Fibroblast of gingiva (primary cell): ENCODE data around the gene SLFN13.
"Not testable (repeated sequence)": the region's sequence is repeated elsewhere in the genome, so short reads cannot be mapped to it uniquely, and the experiment has no call there.

ENCODE experiments used
- DNase-seq: peaks from one replicate; pipeline ENCODE4 v3.0.0-alpha.2; 2011; ENCODE audit warnings: low read depth

SLFN13 gene

DNA sequence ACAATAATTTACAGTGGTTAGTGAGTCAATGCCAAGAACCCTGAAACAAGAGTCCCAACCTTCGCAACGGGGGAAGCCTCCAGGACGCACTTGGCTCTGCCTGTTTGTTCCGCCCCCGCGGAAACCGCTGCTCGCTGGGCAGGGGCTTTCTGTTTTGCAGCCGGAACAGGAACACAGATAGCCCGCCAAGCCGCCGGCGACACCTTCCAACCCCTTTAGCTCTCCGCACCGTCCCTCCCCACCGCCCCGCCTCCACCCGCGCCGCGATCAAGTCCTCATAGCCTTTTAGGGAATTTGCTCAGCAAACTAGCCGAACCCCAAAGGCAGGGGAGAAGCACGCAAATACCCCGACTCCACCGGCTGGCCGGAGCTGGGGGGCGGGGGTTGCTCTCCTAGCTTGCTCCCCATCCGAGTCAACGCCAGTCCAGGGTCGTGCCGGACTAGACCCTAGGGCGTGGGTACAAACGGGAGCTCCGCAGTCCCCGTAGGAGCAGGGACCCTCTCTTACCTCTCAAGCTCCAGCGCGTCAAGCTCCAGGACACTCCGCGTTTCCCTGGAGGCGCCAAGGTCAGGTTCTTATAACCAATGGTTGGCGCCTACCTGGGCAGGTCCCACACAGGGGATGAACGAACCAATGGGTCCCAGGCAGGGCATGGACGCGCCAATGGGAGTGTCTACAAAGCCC lies at the start of gene SLFN13:
TSS of gene SLFN13 (minus strand) at position 553 of the 685 bp plus-strand sequence. CDS start 3,086 bp downstream, outside the sequence.
- DNase-seq = peak; percentile 4

DNA sequence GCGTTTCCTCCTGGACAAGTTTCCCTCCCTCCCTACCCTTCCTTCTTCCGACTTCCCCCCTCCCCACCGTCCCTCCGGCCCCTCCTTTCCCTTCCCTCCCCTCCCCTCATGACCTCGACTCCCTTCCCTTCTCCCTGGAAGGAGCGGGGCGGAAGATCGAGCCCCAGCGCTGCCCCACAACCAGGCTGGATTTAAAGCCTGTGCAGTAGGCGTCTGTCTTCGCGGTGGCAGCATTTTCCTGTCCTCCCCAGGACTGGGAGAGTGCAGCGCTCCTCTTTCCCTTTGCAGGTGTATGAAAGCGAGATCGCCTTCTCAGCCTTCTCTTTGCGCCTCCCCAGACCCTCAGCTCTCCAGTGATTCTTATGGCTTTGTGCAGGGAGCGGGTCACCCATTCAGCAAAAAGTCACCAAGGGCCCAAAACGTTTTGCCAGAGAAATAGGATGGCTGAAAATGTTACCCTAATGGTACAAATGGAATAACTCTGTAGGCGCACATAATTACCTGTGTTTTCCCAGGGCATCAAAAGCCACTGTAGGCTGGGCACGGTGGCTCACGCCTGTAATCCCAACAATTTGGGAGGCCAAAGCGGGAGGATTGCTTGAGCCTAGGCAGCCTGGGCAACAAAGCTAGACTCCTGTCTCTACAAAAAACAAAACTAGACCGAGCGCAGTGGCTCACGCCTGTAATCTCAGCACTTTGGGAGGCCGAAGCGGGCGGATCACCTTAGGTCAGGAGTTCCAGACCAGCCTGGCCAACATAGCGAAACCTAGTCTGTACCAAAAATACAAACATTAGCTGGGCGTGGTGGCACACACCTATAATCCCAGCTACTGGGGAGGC lies 48.1 kb upstream of the SLFN13 start:
- DNase-seq = no peak

DNA sequence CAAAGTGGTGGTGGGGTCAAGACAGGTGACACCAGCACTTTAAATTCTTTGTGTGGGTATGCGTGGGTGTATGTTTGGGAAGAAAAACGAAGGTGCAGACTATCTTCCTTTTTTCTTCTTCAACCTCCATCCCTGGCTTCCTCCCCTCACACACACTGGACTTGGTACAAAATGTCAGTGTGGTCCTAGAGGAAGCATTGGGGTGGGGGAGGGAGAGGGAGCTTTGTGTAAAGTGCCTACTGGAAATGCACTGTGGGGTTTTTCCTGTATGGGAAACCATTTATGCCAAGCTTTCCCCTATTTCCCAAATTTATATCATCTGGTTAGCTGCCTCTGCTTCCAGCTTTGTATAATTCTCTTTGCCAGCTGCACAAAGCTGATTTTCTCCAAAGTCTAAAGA lies 44.5 kb upstream of the SLFN13 start:
- DNase-seq = no peak

GRCh38 chr17:35491417-35491816 lies 42.9 kb upstream of the SLFN13 start:
- DNase-seq = no peak

- DNase-seq = no peak
These were observed 41.4 kb upstream of the SLFN13 start for GRCh38 chr17:35489944-35490343.

DNA sequence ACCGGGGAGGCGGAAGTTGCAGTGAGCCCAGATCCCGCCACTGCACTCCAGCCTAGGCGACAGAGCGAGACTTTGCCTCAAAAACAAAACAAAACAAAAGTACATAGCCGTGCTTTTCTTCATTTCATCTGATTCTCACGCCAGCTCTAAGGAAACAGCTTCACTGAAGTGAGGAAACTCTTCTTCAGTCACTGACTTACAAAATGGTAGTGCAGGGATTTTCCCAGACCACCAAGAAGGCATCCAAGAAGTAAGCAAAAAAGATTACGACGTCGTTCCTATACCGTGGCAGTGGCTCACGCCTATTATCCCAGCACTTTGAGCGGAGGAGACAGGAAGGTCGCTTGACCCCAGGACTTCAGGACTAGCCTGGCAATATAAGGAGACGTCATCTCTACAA lies 40.4 kb upstream of the SLFN13 start:
- no peak for DNase-seq

DNA sequence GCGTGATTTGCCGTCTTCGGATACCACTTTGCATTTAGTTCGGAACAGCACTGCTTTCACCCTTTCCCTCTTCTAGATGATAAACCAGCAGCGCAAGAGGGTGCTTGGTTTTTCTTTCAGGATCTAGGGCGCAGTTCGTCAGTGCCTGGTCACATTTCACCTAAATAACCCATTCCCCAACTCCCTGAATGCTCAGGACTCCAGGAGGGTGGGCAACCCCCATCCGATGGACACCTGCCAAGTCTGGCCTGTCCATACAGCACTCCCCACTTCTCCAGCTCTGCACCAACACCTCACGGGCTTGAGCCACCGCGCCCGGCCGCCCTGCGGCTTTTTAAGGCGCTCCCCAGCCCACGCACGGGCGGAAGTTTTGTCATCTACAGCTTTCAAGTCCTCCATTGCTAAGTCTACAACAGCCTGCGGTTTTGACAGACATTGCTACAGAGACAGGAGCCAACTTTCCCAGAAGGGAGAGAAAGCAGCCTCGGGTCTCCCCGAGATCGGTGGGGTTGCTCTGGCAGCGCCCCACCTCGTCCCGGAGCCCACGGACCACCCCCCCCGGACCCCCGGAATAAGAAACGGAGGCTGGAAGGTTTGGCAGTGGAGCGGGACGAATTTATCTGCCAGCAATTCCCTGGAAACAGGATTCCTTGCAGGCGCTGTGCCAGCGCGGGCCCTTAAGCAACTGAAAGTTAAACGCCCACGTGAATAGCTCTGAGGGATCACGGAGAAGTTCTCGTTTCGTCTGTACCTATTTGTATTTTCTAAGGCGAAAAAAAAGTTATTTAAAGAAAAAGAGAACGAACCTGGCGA lies 38.6 kb upstream of the SLFN13 start:
- DNase-seq = peak; percentile 35

- no peak for DNase-seq
These were observed 30.7 kb upstream of the SLFN13 start for GRCh38 chr17:35479271-35479670.

DNA sequence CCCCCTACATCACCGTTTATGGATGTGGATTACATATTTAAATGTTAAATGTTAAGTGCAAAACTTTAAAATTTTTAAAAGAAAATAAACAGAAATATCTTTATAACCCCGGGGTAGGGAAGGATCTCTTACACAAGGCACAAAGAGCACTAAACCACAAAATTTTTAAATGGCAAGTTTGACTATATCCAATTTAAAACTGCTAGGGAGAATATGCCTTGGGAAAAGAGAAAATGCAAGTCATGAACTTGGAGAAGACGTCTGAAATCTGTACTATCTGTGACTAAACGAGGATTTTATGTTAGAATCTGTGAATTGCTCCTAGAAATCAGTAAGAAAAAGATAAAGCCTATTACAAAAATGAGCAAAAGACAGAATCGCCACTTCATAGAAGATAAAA lies 28.7 kb upstream of the SLFN13 start:
- no peak for DNase-seq

DNA sequence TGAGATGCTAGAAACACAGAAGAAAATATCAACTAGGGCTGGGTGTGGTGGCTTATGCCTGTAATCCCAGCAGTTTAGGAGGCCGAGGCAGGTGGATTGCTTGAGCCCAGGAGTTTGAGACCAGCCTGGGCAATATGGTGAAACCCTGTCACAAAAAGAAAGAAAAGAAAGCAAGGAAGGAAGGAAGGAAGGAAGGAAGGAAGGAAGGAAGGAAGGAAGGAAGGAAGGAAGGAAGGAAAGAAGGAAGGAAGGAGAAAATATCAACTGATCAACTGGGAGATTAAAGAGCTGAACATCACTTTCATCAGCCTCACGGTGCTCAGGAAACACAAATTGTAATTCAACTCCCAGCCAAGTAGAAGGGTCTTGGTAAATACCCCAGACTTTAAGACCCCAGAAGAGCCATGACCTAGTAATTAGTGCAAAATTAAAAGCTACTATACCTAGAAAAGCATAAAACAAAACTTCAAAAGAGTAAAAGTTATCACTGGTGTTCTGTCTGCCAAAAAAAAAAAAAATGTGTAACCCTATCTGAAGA lies 27.8 kb upstream of the SLFN13 start:
- no peak for DNase-seq

GRCh38 chr17:35468475-35468874 lies 19.9 kb upstream of the SLFN13 start:
- no peak for DNase-seq

- DNase-seq = no peak
These were observed 19.3 kb upstream of the SLFN13 start for GRCh38 chr17:35467824-35468223.

GRCh38 chr17:35460354-35460851 lies 11.8 kb upstream of the SLFN13 start:
- DNase-seq = no peak

GRCh38 chr17:35454035-35454434 lies 5.5 kb upstream of the SLFN13 start:
- DNase-seq = not testable (repeated sequence)

GRCh38 chr17:35453171-35453570 lies 4.6 kb upstream of the SLFN13 start:
- no peak for DNase-seq

- DNase-seq = peak; percentile 4
These were observed 885 bp upstream of the SLFN13 start for GRCh38 chr17:35449371-35449931.

- no peak for DNase-seq
These were observed 297 bp upstream of the SLFN13 start for GRCh38 chr17:35448899-35449227.

GRCh38 chr17:35447499-35447898 lies 1.1 kb downstream of the SLFN13 start:
- no peak for DNase-seq

- no peak for DNase-seq
These were observed 10.1 kb downstream of the SLFN13 start for GRCh38 chr17:35438433-35438832.

- DNase-seq = peak; percentile 98
These were observed 15.3 kb downstream of the SLFN13 start for GRCh38 chr17:35433075-35433894.
